ENCODE measurements around the gene ANKMY1.

- TF ChIP-seq GABPA (IDR thresholded peaks at IDR 0.05; ENCODE audit: low read depth) (no peak), POLR2AphosphoS5 (IDR thresholded peaks at IDR 0.05; ENCODE audit: low read depth) (no peak)
- TF ChIP-seq, protein P1, sequence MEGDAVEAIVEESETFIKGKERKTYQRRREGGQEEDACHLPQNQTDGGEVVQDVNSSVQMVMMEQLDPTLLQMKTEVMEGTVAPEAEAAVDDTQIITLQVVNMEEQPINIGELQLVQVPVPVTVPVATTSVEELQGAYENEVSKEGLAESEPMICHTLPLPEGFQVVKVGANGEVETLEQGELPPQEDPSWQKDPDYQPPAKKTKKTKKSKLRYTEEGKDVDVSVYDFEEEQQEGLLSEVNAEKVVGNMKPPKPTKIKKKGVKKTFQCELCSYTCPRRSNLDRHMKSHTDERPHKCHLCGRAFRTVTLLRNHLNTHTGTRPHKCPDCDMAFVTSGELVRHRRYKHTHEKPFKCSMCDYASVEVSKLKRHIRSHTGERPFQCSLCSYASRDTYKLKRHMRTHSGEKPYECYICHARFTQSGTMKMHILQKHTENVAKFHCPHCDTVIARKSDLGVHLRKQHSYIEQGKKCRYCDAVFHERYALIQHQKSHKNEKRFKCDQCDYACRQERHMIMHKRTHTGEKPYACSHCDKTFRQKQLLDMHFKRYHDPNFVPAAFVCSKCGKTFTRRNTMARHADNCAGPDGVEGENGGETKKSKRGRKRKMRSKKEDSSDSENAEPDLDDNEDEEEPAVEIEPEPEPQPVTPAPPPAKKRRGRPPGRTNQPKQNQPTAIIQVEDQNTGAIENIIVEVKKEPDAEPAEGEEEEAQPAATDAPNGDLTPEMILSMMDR (IDR thresholded peaks at IDR 0.05; ENCODE audit: insufficient read depth, low read length): no peak
- TF ChIP-seq, protein P2, sequence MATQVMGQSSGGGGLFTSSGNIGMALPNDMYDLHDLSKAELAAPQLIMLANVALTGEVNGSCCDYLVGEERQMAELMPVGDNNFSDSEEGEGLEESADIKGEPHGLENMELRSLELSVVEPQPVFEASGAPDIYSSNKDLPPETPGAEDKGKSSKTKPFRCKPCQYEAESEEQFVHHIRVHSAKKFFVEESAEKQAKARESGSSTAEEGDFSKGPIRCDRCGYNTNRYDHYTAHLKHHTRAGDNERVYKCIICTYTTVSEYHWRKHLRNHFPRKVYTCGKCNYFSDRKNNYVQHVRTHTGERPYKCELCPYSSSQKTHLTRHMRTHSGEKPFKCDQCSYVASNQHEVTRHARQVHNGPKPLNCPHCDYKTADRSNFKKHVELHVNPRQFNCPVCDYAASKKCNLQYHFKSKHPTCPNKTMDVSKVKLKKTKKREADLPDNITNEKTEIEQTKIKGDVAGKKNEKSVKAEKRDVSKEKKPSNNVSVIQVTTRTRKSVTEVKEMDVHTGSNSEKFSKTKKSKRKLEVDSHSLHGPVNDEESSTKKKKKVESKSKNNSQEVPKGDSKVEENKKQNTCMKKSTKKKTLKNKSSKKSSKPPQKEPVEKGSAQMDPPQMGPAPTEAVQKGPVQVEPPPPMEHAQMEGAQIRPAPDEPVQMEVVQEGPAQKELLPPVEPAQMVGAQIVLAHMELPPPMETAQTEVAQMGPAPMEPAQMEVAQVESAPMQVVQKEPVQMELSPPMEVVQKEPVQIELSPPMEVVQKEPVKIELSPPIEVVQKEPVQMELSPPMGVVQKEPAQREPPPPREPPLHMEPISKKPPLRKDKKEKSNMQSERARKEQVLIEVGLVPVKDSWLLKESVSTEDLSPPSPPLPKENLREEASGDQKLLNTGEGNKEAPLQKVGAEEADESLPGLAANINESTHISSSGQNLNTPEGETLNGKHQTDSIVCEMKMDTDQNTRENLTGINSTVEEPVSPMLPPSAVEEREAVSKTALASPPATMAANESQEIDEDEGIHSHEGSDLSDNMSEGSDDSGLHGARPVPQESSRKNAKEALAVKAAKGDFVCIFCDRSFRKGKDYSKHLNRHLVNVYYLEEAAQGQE (IDR thresholded peaks at IDR 0.05; ENCODE audit: insufficient replicate concordance, low read depth): no peak
These were observed 30.5 kb downstream of the ANKMY1 start for GRCh38 chr2:240527153-240527750.
